ENCODE data around the gene AP1S2.
"Not testable (repeated sequence)": the region's sequence is repeated elsewhere in the genome, so short reads cannot be mapped to it uniquely, and the experiment has no call there.

AP1S2 gene

DNA sequence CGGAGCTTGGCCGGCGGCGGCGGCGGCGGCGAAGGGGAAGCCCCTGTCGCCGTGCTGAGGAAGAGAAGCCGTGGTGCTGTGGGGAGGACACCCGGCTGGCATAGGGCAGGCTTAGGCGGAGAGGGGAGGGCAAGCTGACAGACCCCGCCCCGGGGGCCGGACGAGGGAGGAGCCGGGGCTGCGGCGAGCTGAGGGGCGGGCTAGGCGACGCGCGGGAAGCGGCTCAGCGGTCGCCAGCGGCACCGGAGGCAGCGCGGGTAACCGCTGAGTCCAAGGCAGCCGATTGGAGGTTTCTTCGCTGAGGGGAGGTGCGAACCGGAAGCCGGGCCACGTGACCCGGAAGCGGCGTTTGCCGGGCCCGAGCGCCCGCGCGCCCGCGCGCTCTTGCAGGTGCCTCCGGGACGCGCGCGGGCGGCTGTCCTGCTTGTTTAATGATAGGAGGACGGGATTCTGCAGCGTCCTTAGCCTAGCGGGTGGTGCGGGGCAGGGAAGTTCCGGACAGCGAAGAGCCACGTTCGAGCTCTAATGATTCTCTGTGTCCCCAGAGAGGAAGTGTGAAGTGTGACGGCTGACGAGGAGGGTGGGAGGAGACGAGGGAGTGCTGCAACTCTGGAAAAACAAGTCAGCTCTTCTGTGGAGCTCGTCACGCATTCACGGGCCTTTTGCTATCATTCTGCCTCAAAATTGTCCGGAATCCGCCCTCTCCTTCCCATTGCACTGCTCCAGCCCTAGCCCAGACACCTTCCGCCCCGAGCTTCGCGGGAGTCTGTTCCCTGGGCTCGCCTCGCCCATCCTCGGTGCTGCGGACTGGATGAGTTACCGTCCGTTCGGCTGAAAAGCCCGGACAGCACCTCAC, at the start of gene AP1S2:
Gene AP1S2, minus strand, starts transcription at position 102 of the 856 bp plus-strand sequence. CDS start 2,289 bp downstream, outside the sequence.
- peak; percentile 87 for DNase-seq

- no peak for DNase-seq
These were observed 48.6 kb upstream of the AP1S2 start for GRCh38 chrX:15903186-15903681.

- DNase-seq, result no peak
These were observed 40.7 kb upstream of the AP1S2 start for GRCh38 chrX:15895334-15895733.

DNA sequence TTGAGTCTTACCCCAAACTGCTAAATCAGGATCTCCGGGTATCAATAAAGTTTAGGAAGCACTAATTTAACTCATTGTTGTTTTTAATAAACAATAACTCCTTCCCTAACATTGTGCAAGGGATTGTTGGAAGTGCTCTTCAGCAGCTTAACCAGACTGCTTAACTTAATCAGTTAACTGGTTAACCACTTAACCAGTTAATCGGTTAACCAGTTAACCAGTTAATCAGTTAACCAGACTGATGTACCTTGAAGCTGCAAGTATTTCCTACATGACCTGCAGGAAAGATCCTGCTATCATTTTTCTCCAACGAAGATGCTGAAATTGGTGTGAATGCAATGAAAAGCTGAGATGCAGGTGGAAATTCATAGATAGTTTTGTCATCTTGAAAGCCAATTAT, 40.1 kb upstream of the AP1S2 start:
- no peak for DNase-seq

- no peak for DNase-seq
These were observed 35.9 kb upstream of the AP1S2 start for GRCh38 chrX:15890463-15890862.

DNA sequence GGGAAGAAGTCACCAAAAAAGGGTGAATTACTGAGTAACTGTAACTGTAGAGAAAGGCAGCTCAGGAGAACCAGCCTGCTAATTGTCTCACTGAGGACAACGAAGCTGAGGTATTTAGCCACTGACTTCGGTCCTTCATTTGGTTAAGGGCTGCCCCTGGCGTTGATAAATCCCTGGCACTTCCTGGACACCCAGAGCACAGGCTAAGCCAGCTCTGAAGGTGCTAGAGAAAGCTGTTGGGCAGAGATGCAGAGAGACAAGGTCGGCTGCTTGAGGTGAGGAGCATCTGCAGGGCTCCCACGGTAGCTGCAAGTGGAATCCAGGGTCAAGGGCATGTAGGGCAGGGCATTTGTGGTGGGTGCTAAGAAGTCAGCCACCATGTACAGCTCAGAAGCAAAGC, 33.4 kb upstream of the AP1S2 start:
- DNase-seq, result no peak

DNA sequence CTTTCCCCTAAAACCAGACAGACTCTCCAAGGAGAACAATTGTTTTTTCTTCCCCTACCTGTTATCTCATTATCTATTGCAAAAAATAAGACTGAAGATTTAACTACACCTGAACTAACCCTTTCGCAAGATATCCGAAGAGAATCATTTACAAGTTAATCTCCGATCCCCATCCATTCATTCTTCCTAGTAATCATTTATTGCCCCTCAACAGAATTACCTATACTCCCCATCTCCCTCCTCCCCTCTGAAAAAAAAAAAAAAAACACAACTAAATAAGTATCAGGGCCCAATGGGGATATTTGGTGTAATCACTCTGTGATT, 28.9 kb upstream of the AP1S2 start:
- DNase-seq, result no peak

DNA sequence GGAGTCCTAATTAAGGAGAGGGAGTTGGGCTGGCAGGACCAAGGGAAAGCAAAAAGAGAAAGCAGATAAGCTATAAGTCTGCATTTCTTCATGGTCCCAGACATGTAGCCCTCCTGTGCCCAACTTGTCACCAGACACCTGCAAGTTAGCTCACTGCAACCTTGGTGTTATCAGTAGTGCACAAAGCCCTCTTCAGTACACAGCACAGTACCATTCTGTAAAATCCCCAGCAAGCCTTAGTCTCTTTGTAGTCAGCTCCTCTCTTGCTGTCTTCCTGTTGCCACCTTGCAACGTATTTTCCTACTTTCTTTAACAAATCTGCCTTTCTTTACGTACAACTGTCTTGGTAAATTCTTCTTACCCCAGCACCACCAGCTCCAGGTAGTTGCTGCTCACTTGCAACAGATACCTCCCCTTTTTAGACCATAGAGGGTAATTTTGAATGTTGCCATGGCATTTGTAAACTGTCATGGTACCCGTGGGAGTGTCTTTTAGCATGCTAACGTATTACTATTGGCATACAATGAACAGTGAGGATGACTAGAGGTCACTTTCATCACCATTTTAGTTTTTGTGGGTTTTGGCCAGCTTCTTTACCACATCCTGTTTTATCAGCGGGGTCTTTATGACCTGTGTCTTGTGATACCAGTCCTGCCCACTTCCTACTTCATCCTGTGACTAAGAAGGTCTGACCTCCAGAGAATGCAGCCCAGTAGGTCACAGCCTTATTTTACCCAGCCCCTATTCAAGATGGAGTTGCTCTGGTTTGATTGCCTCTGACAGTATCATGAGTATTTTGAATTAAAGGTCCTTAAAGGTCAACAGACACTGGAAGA, 28.3 kb upstream of the AP1S2 start:
- DNase-seq, result no peak

GRCh38 chrX:15881381-15881897, 26.8 kb upstream of the AP1S2 start:
- no peak for DNase-seq

DNA sequence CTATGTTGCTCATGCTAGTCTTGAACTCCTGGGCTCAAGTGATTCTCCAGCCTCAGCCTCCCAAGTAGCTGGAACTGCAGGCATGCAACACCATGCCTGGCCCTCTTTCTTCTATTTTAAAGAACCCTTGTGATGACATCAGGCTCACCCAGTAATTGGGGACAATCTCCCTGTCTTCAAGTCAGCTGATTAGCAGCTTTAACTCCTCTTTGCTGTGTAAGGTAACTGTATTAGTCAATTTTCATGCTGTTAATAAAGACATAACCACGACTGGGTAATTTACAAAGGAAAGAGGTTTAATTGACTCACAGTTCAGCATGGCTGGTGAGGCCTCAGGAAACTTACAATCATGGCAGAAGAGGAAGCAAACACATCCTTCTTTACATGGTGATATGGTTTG, 23.3 kb upstream of the AP1S2 start:
- not testable (repeated sequence) for DNase-seq

GRCh38 chrX:15877380-15877779, 22.8 kb upstream of the AP1S2 start:
- DNase-seq, result no peak

- DNase-seq, result no peak
These were observed 20.1 kb upstream of the AP1S2 start for GRCh38 chrX:15874672-15875071.

- DNase-seq, result no peak
These were observed 19.0 kb upstream of the AP1S2 start for GRCh38 chrX:15873566-15873965.

- no peak for DNase-seq
These were observed 15.7 kb upstream of the AP1S2 start for GRCh38 chrX:15870310-15870709.

GRCh38 chrX:15869695-15870094, 15.1 kb upstream of the AP1S2 start:
- no peak for DNase-seq

DNA sequence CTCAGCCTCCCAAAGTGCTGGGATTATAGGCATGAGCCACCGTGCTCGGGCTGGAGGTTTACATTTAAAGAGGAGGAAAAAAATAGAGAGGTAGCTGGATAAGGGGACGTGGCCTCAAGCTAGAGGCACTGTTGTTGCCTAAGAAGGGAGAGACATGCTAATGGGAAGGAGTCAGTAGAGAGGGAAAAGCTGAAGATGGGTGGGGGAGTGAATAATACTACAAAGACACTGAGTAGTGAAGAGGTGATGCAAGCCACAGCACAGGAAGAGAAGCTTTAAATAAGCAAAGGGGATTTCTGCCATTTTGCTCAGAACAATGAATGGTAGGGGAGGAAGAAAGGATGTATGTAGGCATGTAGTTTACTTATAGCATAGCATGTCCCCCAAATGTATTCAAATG, 11.5 kb upstream of the AP1S2 start:
- DNase-seq, result no peak

DNA sequence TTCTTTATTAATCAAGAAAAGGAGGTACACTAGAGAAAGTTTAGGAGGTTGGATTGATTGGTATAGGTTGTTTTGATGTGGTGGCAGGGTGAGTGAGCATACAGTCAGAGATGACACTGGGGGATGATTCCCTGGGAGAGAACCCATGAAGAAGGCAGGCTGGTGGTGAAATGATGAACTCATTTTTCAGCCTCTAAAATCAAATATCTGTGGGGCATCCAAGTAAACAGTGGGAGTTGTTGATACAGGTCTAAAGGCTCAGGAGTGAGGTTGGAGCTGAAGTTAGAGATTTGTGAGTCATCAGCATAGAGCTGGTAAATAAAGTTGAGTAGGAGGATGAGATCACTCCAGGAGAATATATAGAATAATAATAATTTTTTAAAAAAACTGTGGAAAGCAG, 10.0 kb upstream of the AP1S2 start:
- DNase-seq, result no peak

- DNase-seq, result no peak
These were observed 9.4 kb upstream of the AP1S2 start for GRCh38 chrX:15864023-15864422.

DNA sequence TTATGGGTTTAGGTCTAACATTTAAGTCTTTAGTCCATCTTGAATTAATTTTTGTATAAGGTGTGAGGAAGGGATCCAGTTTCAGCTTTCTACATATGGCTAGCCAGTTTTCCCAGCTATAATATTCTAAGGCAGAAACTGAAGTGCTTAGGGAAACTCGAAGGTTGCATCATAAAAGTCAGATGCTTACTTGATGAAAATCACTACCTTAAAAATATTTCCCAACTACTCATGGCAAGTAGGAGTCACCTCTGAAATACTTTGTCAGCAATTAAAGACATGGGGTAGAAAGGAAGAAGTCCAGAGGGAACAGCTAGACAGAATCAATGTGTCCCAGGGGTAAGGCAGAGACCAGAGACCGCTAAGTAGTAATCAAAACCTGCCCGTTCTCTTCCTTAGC, 6.3 kb upstream of the AP1S2 start:
- no peak for DNase-seq

DNA sequence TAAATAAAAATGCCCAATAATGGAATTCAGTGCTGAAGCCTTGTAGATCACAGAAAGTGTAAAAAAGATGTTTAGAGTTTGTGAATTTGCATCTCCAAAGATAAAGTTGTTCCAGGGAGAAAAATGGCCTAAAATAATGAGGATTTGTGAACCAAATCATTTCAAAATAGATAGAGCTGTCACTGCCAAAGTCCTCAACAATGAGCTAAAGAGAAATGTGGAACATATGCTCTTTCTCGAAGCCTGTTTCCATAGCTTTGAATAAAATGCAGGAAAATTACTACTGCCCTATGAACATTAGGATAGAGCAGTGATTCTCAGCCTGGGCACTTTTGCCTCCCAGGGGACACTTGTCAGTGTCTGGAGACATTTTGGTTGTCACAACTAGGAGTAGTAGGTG, 3.4 kb upstream of the AP1S2 start:
- no peak for DNase-seq

- no peak for DNase-seq
These were observed 2.0 kb upstream of the AP1S2 start for GRCh38 chrX:15856636-15857035.

DNA sequence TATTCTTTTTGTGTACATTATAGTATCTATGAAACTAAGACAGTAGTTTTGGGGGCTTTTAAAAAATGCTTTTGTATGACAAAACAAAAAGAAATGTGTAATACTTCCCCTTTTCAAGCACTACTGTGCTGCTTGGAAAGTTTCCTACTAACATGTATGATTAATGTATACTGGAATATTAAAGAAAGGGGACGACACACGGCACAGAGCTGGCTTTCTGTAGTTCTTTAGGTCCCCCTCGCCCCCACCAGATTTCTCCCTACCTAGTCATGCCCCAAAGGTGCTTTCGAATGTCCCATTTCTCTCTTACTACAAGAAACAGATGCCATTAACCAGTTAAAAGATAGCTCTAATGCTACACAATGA, 1.6 kb upstream of the AP1S2 start:
- no peak for DNase-seq

GRCh38 chrX:15855568-15856221, 1.1 kb upstream of the AP1S2 start:
- DNase-seq, result no peak
